Prostate gland (tissue), 2 donors: Measurements from ENCODE around the gene PKHD1. TPM values are rescaled to one million over a fixed set of nuclear protein-coding genes. Genes with fewer than 3 reads are reported as not detected.

Experiments used
- DNase-seq: peaks from one replicate; pipeline ENCODE4 v3.0.0-alpha.2; 2019; ENCODE audit warnings: low spot score
- H3K27ac ChIP-seq, 2 donors: fragments of 200-600 bp; sonication (generic); 2 replicates each; pipeline ENCODE4 v1.5.1; 2017 to 2019
- H3K27me3 ChIP-seq: fragments of 200-600 bp; sonication (generic); replicated peaks from 2 replicates; pipeline ENCODE4 v1.5.1; 2019; ENCODE audit not compliant: insufficient read depth
- H3K36me3 ChIP-seq, 2 donors: fragments of 200-600 bp; sonication (generic); 1 replicate in 1 of 2; 2 replicates in 1 of 2; pipeline versions ENCODE4 v1.5.1 to v1.8.1; 2017 to 2019
- H3K4me1 ChIP-seq: fragments of 200-600 bp; sonication (generic); replicated peaks from 2 replicates; pipeline ENCODE4 v1.5.1; 2019
- H3K4me3 ChIP-seq, 2 donors: fragments of 200-600 bp; sonication (generic); 2 replicates each; pipeline ENCODE4 v1.5.1; 2017 to 2019
- H3K9me3 ChIP-seq: fragments of 200-600 bp; sonication (generic); 2 replicates; pipeline ENCODE4 v1.5.1; 2017
- POLR2A ChIP-seq: fragments of 450-650 bp; IDR thresholded peaks from one replicate; pipeline ENCODE4 v1.6.1; 2016; ENCODE audit warnings: antibody characterized with exemption, mild to moderate bottlenecking
- POLR2AphosphoS5 ChIP-seq: sonication (generic); formaldehyde crosslinking; IDR thresholded peaks from one replicate; pipeline ENCODE4 v1.6.1; 2017; ENCODE audit warnings: antibody characterized with exemption
- WGBS: methylation state at CpG from one replicate; pipeline ENCODE4 v1.1.5; 2018; 5-methylcytosine and 5-hydroxymethylcytosine counted together
- intact Hi-C: fragments of 100-400 bp; cut with DNase I; formaldehyde crosslinking; loops from one replicate; pipeline ENCODE4 v1.14.2; 2022
- total RNA-seq, 2 donors: library from RNA; depleted of rRNA; stranded (reverse); fragments of >200 nt; gene quantifications; one replicate each; pipeline ENCODE4 v1.1.0, GENCODE V29; 2016
- TF ChIP-seq, protein P1 (sequence below), 4 experiments: fragments of 200-600 bp in 2 of 4; fragments of 450-650 bp in 2 of 4; sonication (generic) in 2 of 4; IDR thresholded peaks; 1 replicate in 3 of 4; 2 replicates in 1 of 4; pipeline ENCODE4 v1.5.1; 2016 to 2019; ENCODE audit warnings: antibody characterized with exemption in 4 of 4, mild to moderate bottlenecking in 2 of 4, moderate library complexity in 2 of 4

The PKHD1 gene
- total RNA-seq, 2 donors from 2014 or later, result 0.46 to 1.1 TPM

DNA sequence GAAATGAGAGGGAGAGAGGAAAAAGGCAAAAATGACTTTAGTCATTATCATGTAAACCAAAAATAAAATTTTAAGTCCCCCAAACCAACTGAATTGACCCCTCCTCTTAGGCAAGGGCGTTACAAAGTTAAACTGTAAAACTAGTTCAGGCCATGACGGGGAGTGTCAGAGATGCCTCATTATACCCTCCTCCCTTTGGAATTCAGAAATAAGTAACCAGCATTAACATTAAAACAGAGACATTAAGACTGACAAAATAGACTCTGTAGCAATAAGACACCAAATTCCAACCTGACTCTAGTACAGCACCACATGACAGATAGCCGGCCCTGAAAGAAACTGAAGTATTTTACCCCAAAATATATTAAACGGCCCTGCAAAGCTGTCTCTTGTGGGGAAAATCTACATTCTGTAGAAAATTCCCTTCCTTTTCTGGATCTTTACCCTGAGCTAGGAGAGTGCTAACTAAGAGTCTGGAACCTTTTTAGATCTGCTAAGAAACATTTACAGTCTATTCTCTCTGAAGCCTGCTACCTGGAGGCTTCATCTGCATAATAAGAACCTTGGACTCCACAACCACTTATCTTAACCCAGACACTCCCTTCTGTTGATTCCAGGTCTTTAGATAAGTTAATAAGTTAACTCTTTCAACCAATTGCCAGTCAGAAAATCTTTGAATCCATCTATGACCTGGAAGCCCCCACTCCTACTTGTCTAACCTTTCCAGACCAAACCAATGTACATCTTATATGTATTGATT is 150.7 kb downstream of the PKHD1 start:
- no peak for DNase-seq
- no peaks in the 10 kb centered on the region for H3K9me3 ChIP-seq
- intact Hi-C loops, result no loop called here
- 39% methylated on average over 4 of the region's 4 CpGs for WGBS
- no peaks in the 10 kb centered on the region for H3K36me3 ChIP-seq
- TF ChIP-seq, protein P1, sequence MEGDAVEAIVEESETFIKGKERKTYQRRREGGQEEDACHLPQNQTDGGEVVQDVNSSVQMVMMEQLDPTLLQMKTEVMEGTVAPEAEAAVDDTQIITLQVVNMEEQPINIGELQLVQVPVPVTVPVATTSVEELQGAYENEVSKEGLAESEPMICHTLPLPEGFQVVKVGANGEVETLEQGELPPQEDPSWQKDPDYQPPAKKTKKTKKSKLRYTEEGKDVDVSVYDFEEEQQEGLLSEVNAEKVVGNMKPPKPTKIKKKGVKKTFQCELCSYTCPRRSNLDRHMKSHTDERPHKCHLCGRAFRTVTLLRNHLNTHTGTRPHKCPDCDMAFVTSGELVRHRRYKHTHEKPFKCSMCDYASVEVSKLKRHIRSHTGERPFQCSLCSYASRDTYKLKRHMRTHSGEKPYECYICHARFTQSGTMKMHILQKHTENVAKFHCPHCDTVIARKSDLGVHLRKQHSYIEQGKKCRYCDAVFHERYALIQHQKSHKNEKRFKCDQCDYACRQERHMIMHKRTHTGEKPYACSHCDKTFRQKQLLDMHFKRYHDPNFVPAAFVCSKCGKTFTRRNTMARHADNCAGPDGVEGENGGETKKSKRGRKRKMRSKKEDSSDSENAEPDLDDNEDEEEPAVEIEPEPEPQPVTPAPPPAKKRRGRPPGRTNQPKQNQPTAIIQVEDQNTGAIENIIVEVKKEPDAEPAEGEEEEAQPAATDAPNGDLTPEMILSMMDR (IDR thresholded peaks at IDR 0.05), result no peak
- TF ChIP-seq POLR2A (no peak), POLR2AphosphoS5 (no peak)
- H3K27ac ChIP-seq, result no peak overlapping the region
- H3K4me3 ChIP-seq, result no peak overlapping the region
- no peaks in the 10 kb centered on the region for H3K27me3 ChIP-seq
- H3K4me1 ChIP-seq, result no peaks in the 10 kb centered on the region

DNA sequence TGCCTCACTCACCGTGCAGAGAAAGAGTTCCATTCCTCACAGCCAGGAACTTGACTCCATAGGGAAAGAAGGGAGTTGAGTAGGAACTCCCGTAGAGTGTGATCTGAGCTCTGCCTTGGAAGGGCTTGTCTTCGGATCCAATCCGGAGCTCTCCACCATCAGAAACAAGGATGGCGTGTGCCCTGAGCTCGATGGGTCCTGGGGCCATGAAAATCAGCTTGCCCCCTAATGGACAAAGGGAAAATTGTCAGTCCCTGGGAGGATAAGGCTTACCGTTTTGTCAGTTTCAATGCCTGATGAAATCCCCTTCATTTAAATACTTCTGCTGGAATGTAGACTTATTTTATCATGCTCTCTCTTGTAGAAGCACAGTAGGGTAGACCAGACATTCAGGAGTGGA is 153.3 kb downstream of the PKHD1 start:
- H3K36me3 ChIP-seq, result no peaks in the 10 kb centered on the region
- 66% methylated on average over 7 of the region's 7 CpGs for WGBS
- TF ChIP-seq POLR2A, result no peak
- TF ChIP-seq, protein P1 (IDR thresholded peaks at IDR 0.05), result no peak
- no peaks in the 10 kb centered on the region for H3K4me1 ChIP-seq
- DNase-seq, result no peak
- H3K27ac ChIP-seq, result no peak overlapping the region
- intact Hi-C loops, result no loop called here
- no peaks in the 10 kb centered on the region for H3K27me3 ChIP-seq
- H3K9me3 ChIP-seq, result no peaks in the 10 kb centered on the region
- H3K4me3 ChIP-seq, result no peak overlapping the region

DNA sequence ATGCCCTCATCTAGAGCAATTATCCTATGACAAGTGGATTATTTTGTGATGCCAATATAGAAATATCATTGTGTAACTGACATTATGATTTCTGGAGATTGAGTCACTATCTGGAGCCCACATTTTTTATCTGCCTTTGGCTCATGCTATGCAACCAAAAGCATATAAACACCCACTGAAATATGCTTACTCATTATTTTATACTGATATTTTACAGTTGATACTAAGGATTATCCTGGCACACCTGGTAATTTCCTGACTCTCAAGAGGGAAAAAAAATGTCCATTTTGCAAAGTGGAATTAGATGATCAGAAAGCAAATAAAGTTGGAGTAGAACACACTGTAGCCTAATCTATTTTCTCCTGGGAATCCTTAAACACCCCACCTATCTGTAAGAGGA is 154.5 kb downstream of the PKHD1 start:
- intact Hi-C loops, result no loop called here
- Histone ChIP-seq H3K27ac (no peak overlapping the region), H3K27me3 (no peaks in the 10 kb centered on the region), H3K36me3 (no peaks in the 10 kb centered on the region), H3K4me1 (no peaks in the 10 kb centered on the region), H3K9me3 (no peaks in the 10 kb centered on the region), H3K4me3 (no peak overlapping the region)
- no peak for DNase-seq
- TF ChIP-seq, protein P1 (IDR thresholded peaks at IDR 0.05), result no peak
- TF ChIP-seq POLR2AphosphoS5 (no peak), POLR2A (no peak)

DNA sequence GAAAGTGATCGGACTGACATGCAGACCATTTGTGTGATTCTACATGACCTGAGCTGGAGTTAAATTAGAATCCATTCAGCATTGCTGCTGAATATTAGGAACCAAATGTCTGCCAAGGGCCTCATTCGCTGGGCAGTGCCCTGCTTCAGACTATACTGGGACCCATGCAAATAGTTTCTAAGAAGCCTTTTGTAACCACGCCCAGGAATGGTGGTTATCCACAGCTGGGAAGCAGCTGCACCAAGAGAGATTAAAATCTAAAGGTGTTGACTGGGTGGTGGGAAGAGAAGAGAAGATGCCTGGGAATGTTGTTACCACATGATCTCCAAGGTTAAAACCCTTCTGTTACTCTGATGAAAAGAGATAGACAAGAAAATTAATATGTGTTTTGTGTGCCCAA is 156.8 kb downstream of the PKHD1 start:
- Histone ChIP-seq H3K4me3 (no peak overlapping the region), H3K9me3 (no peaks in the 10 kb centered on the region), H3K27ac (no peak overlapping the region), H3K36me3 (no peaks in the 10 kb centered on the region), H3K27me3 (no peaks in the 10 kb centered on the region), H3K4me1 (no peaks in the 10 kb centered on the region)
- TF ChIP-seq POLR2A (no peak), POLR2AphosphoS5 (no peak)
- TF ChIP-seq, protein P1 (IDR thresholded peaks at IDR 0.05), result no peak
- intact Hi-C loops, result no loop called here
- DNase-seq, result no peak
- 77% methylated on average over 3 of the region's 3 CpGs for WGBS

DNA sequence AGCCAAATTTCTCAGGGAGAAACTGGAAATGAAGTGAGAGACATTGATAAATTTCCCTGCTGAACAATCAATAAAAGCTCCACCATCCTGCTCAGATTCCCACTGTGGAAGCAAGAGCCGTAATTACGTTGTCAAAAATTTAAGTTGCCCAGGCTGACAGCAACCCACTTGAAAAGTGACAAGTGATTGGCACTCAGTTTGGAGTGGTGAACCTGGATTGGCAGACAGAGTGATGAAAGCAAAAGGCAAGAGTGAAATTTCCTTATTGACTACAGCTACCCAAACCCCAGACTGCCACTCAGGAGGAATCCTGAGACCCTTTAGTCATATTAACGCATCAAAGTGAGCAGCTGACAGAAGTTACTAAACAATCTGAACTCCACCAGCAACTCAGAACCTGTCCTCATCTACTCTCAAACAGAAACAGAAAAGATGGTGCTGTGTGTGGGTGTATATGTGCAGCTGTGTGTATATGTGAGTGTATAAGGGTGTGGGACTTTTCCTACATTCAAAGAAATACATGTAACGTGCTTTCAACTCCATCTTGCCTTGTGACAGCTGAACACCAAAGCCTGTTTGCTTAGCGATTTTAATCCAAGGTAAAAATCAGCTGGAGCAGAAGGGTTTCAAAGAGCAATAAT is 157.4 kb downstream of the PKHD1 start:
- H3K36me3 ChIP-seq, result no peaks in the 10 kb centered on the region
- DNase-seq, result no peak
- no peaks in the 10 kb centered on the region for H3K27me3 ChIP-seq
- no peaks in the 10 kb centered on the region for H3K9me3 ChIP-seq
- no peak overlapping the region for H3K4me3 ChIP-seq
- H3K4me1 ChIP-seq, result no peaks in the 10 kb centered on the region
- intact Hi-C loops, result no loop called here
- TF ChIP-seq POLR2A, result no peak
- TF ChIP-seq POLR2AphosphoS5, result no peak
- TF ChIP-seq, protein P1 (IDR thresholded peaks at IDR 0.05), result no peak
- 76% methylated on average over 5 of the region's 5 CpGs for WGBS
- H3K27ac ChIP-seq, result no peak overlapping the region
